Forelimb muscle (tissue), 1 donor: Measurements from ENCODE around the gene PCCA. TPM values are rescaled to one million over a fixed set of nuclear protein-coding genes. Genes with fewer than 3 reads are reported as not detected.
"Not testable (repeated sequence)": the region's sequence is repeated elsewhere in the genome, so short reads cannot be mapped to it uniquely, and the experiment has no call there.

Experiments
- DNase-seq: peaks from one replicate; pipeline ENCODE4 v3.0.0-alpha.2; 2013; ENCODE audit warnings: low read depth
- polyA plus RNA-seq: library from polyadenylated mRNA; unstranded; fragments of 120-200 nt; gene quantifications from one replicate; pipeline ENCODE4 v1.2.1, GENCODE V29; 2013; ENCODE audit not compliant: insufficient read length

PCCA gene, protein sequence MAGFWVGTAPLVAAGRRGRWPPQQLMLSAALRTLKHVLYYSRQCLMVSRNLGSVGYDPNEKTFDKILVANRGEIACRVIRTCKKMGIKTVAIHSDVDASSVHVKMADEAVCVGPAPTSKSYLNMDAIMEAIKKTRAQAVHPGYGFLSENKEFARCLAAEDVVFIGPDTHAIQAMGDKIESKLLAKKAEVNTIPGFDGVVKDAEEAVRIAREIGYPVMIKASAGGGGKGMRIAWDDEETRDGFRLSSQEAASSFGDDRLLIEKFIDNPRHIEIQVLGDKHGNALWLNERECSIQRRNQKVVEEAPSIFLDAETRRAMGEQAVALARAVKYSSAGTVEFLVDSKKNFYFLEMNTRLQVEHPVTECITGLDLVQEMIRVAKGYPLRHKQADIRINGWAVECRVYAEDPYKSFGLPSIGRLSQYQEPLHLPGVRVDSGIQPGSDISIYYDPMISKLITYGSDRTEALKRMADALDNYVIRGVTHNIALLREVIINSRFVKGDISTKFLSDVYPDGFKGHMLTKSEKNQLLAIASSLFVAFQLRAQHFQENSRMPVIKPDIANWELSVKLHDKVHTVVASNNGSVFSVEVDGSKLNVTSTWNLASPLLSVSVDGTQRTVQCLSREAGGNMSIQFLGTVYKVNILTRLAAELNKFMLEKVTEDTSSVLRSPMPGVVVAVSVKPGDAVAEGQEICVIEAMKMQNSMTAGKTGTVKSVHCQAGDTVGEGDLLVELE
- polyA plus RNA-seq: 38.2 TPM

GRCh38 chr13:100088644-100089464 lies at the start of gene PCCA:
PCCA (plus strand) TSS chr13:100089093; CDS start chr13:100089121, 28 bp downstream.
- DNase-seq: peak; percentile 78

GRCh38 chr13:100039740-100040139 lies 49.2 kb upstream of the PCCA start:
- DNase-seq: no peak

- DNase-seq: no peak
These were observed 48.7 kb upstream of the PCCA start for GRCh38 chr13:100040196-100040595.

GRCh38 chr13:100044936-100045335 lies 44.0 kb upstream of the PCCA start:
- no peak for DNase-seq

GRCh38 chr13:100045355-100045754 lies 43.5 kb upstream of the PCCA start:
- no peak for DNase-seq

- DNase-seq: no peak
These were observed 37.8 kb upstream of the PCCA start for GRCh38 chr13:100051070-100051469.

GRCh38 chr13:100059827-100060226 lies 29.1 kb upstream of the PCCA start:
- DNase-seq: no peak

GRCh38 chr13:100063333-100063732 lies 25.6 kb upstream of the PCCA start:
- peak; percentile 19 for DNase-seq

GRCh38 chr13:100063906-100064305 lies 25.0 kb upstream of the PCCA start:
- DNase-seq: no peak

DNA sequence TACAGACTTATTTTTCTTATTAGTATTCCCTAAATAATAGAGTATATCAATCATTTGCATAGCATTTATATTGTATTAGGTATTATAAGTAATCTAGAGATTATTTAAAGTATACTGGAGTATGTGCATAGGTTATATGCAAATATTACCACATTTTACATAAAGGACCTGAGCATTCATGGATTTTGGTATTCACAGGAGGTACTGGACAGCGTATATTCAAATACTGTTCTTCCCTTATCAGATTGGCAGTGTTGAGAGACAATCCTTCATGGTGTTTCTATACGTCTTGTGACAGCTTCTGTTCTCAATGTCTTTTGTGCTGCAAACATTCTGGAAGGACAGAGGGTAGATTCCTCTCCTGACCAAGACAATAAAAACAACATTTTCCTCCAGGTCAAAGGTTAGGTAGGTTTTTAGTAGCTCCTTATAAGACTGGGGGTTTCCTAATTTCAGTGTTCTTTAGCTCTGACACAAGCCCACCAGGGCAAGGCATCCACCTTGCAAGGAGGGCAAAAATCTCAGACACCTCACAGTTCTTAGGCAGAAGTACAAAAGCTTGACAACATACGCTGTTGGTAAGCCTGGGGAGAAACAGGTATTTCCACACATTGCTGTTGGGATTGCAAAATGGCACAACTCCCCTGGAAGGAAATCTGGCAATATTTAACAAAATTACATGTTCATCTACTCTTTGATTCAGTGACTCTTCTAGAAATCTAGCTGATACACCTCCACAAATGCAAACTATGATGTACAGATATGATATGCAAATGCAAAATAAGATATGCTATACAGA lies 20.6 kb upstream of the PCCA start:
- no peak for DNase-seq

GRCh38 chr13:100069278-100069677 lies 19.6 kb upstream of the PCCA start:
- no peak for DNase-seq

GRCh38 chr13:100075700-100076587 lies 12.9 kb upstream of the PCCA start:
- DNase-seq: no peak

DNA sequence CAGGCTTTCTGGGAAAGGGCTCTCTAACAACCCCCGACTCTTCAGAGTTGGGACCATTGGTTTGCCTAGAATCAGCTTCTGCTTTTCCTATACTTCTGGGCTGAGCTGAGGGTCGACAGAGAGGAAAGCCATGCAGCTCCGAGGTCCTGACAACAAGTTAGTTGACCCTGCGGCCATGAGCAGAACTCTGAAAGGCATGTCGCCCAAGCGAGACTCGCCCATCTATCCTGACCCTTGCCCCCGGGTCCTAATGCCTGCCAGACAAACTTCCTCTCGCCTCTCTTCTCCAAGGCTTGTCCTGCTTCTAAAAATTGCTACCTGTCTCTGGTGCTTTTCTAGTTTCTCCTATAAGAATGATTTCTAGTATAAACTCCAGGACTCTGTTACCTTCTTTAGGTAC lies 9.9 kb upstream of the PCCA start:
- not testable (repeated sequence) for DNase-seq

DNA sequence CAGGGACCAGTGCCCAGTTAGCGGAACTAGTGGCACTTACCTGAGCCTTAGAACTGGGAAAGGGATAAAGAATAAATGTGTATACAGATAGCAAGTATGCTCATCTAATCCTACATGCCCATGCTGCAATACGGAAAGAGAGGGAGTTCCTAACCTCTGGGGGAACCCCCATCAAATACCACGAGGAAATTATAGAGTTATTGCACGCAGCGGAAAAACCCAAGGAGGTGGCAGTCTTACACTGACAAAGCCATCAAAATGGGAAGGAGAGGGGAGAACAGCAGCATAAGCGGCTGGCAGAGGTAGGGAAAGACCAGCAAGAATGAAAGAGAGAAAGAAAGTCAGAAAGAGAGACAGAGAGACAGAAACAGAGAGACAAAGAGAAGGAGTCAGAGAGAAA lies 5.5 kb upstream of the PCCA start:
- not testable (repeated sequence) for DNase-seq

- DNase-seq: no peak
These were observed 635 bp upstream of the PCCA start for GRCh38 chr13:100088273-100088643.

DNA sequence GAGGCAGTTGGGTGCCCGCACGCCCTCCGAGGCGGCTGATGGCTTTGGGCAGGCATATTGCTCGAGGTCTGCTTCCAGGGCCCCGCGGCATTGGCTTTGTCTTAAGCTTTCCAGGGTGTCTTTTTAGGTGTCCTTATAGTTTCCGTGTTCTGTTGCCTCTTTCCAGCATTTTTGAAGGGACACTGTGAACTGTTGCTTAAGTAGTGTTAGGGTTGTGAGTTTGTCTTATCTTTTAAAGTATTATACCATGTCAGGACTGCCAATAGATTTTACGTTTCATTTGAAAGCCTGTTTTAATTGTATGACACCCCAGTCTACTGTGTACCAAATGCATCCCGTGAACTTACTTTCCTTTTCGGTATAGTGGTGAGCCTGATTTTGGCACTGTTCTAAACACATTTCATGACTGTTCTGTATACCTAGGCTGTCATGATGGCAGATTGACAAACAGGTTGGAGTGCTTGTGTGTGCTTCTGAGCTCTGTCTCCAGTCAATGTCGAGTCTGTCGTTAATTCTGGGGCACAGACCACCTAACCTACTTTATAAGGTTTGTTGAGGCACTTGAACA lies 656 bp downstream of the PCCA start:
- no peak for DNase-seq

DNA sequence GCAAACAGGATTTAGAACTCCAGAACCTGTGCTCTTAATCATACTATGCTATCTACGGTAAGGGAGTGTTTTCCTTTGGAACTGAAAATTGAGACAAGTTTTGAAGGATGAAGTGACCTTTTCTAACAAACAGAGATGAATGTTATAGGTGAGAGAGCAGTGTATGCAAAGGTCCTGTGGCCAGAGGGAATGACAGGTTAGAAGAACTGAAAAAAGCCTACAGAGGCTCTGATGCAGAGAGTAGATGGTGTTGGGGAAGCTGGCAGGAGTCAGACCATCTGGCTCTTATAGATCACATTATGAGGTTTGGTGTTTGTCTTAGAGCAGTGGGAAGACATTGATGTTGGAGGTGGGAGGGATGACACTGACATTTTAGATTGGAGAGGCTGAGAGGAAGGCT lies 2.0 kb downstream of the PCCA start:
- no peak for DNase-seq

DNA sequence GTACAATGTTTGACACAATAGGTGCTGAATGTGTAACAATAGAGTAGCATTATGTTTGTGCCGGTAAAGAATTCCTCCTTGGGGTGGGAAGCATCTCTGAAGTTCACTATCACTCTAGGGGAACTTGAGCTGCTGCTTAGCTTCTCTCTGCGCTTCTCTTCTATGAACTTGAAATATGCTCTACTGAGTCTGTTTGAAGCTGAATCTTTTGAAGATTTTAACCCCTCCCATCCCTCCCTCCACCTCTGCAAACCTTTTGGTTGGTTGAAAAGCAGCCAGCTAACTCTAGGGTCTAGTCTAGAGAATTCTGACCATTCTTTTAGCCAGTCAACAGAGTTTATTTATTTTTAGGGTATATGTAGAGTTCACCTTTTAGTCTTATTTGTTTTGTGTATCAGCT lies 2.5 kb downstream of the PCCA start:
- DNase-seq: no peak

DNA sequence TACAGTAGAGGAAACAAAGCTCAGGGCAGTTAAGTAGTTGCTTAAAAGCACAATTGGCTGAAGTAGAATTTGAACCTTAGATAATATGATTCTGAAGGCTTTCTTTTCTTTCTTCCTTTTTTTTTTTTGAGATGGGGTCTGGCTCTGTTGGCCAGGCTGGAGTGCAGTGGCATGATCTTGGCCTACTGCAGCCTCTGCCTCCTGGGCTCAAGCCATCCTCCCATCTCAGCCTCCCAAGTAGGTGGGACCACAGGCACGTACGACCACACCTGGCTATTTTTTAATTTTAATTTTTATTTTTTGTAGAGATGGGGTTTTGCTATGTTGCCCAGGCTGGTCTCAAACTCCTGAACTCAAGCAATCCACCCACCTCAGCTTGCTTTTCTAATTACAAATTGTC lies 3.4 kb downstream of the PCCA start:
- DNase-seq: not testable (repeated sequence)

- DNase-seq: no peak
These were observed 6.6 kb downstream of the PCCA start for GRCh38 chr13:100095498-100095897.
